ENCODE data around the gene SYT7. TPM values are rescaled to one million over a fixed set of nuclear protein-coding genes. Genes with fewer than 3 reads are reported as not detected.

Gene SYT7
- total and polyA plus RNA-seq, 10 of the 15 experiments (the other 5 are each of a cell fraction or from before 2014, with no cell fraction given) = not detected

GRCh38 chr11:61510974-61511373 is 69.9 kb downstream of the SYT7 start:
- no peak for FAIRE-seq
- ChIA-PET RAD21 (ENCODE audit: unreplicated experiment) (no interaction called here), SMC1A (ENCODE audit: uncharacterized antibody, unreplicated experiment) (no interaction called here), POLR2A (no interaction called here), CTCF (no interaction called here)
- in situ Hi-C loops (cut with MboI) (no loop called here), intact Hi-C loops (cut with micrococcal nuclease; ENCODE audit: unreplicated experiment) (no loop called here)
- Histone ChIP-seq H3K9me3 (replicated peaks; ENCODE audit: control insufficient read depth, insufficient read depth, low read length) (no peaks in the 10 kb centered on the region), H3K79me2 (ENCODE audit: control insufficient read depth, insufficient read depth, low read length) (no peaks in the 10 kb centered on the region), H3K27me3 (replicated peaks in 1 of 2; ENCODE audit: control insufficient read depth in 2 of 2, insufficient read depth in 2 of 2, low read length in 1 of 2) (peaks cover 9 to 12% of the 10 kb centered on the region in 2 experiments), H2AFZ (ENCODE audit: control insufficient read depth, low read depth, low read length) (no peak overlapping the region), H3K9ac (ENCODE audit: control insufficient read depth, insufficient read depth, low read length) (no peak overlapping the region), H4K20me1 (ENCODE audit: control insufficient read depth, insufficient read depth) (no peaks in the 10 kb centered on the region), H3K4me3 (no peak overlapping the region), H3K4me1 (ENCODE audit: control insufficient read depth, insufficient read depth, low read length) (no peaks in the 10 kb centered on the region), H3K27ac (ENCODE audit: control insufficient read depth, insufficient read depth) (no peak overlapping the region), H3K4me2 (ENCODE audit: control insufficient read depth, insufficient read depth) (no peak overlapping the region), H3K36me3 (ENCODE audit: control insufficient read depth in 2 of 2, insufficient read depth in 2 of 2, low read length in 1 of 2) (no peaks in the 10 kb centered on the region)
- 37% methylated on average over 14 of the region's 14 CpGs for WGBS (ENCODE audit: insufficient coverage, insufficient replicate concordance, low lambda C conversion rate, missing lambda C conversion rate)
- DNase-seq (ENCODE audit: low read depth, low spot score) = no peak
- BruUV-seq (replicated peaks) = no TSS peak
- no peak for ATAC-seq
- no peak for TF ChIP-seq JUNB (IDR thresholded peaks at IDR 0.05)
- no peak for TF ChIP-seq SP1 (IDR thresholded peaks at IDR 0.05; ENCODE audit: low read depth, low read length)
- no peak for TF ChIP-seq RBBP5 (conservative IDR thresholded peaks at IDR 0.05)
- TF ChIP-seq EZH2 (IDR thresholded peaks at IDR 0.05; ENCODE audit: borderline replicate concordance, control insufficient read depth, low read depth, low read length) = no peak
- no peak for TF ChIP-seq PRDM15 (CRISPR knock-in tag; IDR thresholded peaks at IDR 0.05)
- TF ChIP-seq BHLHE40 (IDR thresholded peaks at IDR 0.05; ENCODE audit: borderline replicate concordance in 1 of 2, low read depth in 2 of 2, low read length in 1 of 2) = no peak
- TF ChIP-seq RELA (IDR thresholded peaks at IDR 0.05; ENCODE audit: borderline replicate concordance, partially characterized antibody) = no peak
- TF ChIP-seq TCF12 (IDR thresholded peaks at IDR 0.05; ENCODE audit: low read depth, low read length) = no peak
- TF ChIP-seq IRF5 (IDR thresholded peaks at IDR 0.05; ENCODE audit: borderline replicate concordance) = no peak
- TF ChIP-seq FOS (IDR thresholded peaks at IDR 0.05; ENCODE audit: borderline replicate concordance, extremely low read depth, insufficient read length) = no peak
- TF ChIP-seq SUZ12 (IDR thresholded peaks at IDR 0.05; ENCODE audit: unreplicated experiment) = no peak
- no peak for TF ChIP-seq NKRF (conservative IDR thresholded peaks at IDR 0.05)
- TF ChIP-seq CEBPB (IDR thresholded peaks at IDR 0.05; ENCODE audit: borderline replicate concordance in 1 of 2, low read depth in 2 of 2, low read length in 2 of 2) = no peak
- TF ChIP-seq ZNF217 (IDR thresholded peaks at IDR 0.05) = no peak
- no peak for TF ChIP-seq YBX1 (IDR thresholded peaks at IDR 0.05)
- TF ChIP-seq RFX5 (IDR thresholded peaks at IDR 0.05; ENCODE audit: low read depth, low read length) = no peak
- TF ChIP-seq SMAD5 (IDR thresholded peaks at IDR 0.05; ENCODE audit: low read depth) = no peak
- no peak for TF ChIP-seq RELB (IDR thresholded peaks at IDR 0.05; ENCODE audit: low read depth)

Data from GM12878 (cell line).